HG03342 (cell line): ENCODE measurements around the gene ERMP1.
"Not testable (repeated sequence)": the region's sequence is repeated elsewhere in the genome, so short reads cannot be mapped to it uniquely, and the experiment has no call there.

Experiments used
- ATAC-seq: cut with Tn5 transposase; IDR thresholded peaks from one replicate; pipeline ENCODE4 v1.9.1; 2021; ENCODE audit warnings: mild to moderate bottlenecking, moderate library complexity; ENCODE audit not compliant: unreplicated experiment

The ERMP1 gene

DNA sequence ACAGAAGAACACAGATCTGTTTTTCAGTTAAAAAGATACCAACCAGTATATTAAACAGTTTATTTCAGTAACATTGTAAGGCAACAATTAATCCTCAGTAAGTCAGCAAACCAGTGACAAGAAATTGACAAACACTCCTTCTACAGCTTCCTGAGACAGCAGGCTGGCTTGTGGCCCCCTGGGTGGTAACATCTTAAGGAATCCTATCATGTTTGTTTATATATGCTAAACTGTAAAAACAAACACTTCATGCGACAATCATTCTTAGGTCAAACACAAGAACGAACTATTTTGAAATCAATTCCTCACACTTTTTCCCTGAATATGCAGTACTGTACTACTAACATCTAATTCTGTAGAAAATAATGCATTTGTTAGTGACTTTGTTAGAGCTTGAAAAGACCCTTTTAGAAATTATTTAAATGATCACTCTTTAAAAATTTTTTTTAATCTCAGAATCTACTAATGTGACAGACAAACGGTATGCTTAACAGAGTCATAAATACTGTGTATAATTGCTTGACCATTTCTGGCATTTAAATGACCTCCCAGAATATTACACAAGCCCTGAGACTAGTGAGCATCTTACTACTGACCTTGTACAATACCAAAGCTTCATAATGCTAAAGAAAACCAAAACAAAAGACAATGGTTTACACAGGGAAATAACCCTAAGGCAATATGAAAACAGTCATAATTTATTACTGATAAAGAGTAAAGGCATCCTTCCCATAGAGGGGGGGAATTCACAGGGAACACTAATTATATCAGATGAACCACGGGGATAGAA, 48.2 kb downstream of the ERMP1 start:
- no peak for ATAC-seq

DNA sequence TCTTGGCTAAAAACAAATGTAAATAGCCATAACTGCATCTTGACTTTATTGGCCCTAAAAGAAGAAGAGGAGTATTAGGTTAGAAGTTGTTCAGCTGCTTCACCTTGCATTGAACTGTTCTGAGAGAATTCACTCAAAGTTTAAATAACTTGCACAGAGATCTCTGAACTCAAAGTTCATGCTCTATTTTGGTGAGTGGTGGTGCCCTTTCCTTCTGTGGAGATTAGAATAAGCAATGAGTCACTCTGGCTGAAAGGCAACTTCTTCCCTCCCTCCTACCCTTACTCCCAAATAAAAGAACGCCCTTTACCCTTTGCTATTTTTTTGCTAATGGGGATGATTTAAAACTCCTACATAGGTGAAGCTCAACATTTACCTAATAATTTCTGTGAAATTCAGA, 48.9 kb downstream of the ERMP1 start:
- no peak for ATAC-seq

- not testable (repeated sequence) for ATAC-seq
Measured at GRCh38 chr9:5783420-5783819, 49.5 kb downstream of the ERMP1 start.

- not testable (repeated sequence) for ATAC-seq
Measured at GRCh38 chr9:5779705-5780218, 53.2 kb downstream of the ERMP1 start.

DNA sequence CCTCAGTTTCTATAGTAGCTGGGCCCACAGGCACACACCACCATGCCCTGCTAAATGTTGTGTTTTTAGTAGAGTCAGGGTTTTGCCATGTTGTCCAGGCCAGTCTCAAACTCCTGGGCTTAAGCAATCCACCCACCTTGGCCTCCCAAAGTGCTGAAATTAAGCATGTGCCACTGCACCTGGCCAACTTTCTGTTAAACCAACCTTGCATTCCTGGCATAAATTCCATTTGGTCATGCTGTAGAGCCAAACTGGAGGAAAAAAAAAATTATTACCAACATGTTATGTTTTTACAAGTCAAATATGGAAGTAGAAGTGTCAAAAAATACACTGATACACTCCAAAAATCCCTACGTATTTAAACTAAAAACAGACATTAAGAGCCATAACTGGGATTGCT, 54.1 kb downstream of the ERMP1 start:
- no peak for ATAC-seq

DNA sequence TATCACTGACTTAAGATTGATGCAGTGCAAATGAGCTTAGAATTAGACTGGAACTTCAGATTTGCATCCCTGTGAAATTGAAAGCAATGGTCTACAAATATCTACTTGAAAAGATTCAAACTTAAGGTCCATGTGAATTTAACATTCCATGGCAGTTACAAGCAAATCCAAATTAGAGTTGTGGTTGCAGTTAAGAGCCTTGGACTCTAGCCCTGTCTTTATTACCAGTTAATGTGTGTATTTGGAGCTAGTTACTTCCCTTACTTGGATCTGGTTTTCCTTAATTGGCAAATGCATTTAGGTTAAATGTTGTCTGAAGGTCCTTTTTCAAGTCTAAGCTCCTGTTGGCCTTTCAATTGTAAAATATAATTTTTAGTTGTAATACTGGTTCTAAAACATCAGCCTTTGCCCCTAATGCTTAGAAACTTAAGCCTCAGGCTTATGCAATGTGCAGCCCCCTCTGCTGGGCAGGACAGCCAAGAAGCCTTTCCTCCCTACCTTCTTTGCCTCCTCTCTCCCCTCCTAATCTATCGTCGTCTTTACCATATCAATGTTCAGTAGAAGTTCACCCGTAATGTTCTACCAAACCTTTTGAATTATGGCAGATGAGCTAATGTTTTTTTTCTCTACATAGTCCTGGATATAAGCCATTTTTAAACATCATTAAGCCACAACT, 59.5 kb downstream of the ERMP1 start:
- ATAC-seq = no peak

GRCh38 chr9:5767968-5768932, 64.7 kb downstream of the ERMP1 start:
- no peak for ATAC-seq

GRCh38 chr9:5764130-5764868, 68.6 kb downstream of the ERMP1 start:
- ATAC-seq = peak; percentile 87

DNA sequence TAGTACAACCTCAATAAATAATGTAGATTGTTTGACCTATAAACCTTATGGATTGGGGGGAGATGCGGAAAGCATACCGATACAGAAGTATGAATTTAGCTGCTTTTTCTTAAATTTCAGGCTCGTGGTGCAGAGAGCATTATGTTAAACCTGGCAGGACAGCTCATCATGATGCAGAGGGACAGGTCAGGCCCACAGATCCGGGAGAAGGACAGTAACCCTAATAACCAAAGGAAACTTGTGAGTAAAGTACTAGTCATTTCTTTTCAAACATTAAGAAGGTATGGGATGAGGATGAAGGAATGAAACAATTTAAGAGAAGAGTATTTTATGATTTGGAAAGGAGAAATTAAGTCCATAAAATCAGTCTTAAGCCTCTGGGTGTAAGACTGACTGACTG, 70.5 kb downstream of the ERMP1 start:
- no peak for ATAC-seq

- ATAC-seq = no peak
Measured at GRCh38 chr9:5760338-5760737, 72.6 kb downstream of the ERMP1 start.

GRCh38 chr9:5756633-5757032, 76.3 kb downstream of the ERMP1 start:
- no peak for ATAC-seq

DNA sequence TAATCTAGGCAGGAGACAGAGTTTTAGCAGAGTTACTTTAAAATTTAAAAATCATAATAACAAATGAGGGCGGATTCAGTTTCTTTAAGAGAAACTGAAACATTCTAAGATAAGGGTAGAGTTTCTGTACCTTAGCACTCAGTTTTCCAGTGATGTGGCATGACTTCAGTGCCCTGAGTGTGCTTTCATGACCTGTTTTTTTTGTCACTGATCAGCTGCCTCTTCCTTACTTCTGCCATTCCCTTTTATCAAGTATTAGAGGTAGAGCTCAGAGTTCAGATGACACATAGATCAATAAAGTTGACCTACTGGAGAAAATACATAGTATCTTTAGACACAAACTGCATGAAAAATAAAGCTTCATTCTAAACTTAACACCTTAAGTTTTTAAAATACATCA, 82.3 kb downstream of the ERMP1 start:
- no peak for ATAC-seq

DNA sequence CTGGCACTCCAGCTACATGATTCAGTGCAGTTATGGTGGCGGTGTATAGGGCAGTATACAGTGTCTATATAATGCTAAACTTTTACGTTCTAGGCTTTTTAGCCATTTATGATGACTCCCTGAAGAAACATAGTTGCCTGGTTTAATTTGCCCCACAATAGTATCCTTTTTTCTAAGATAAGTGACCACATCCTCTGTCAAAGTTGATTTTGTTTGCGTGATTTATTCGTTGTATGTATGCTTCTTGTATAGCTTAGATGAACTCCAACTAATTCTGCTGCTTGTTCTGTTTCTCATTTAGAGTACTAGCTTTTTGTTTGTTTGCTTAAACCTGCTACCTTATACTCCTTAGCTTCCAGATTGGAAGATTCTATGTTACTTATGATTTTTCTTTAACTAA, 83.6 kb downstream of the ERMP1 start:
- no peak for ATAC-seq

- no peak for ATAC-seq
Measured at GRCh38 chr9:5748438-5748837, 84.5 kb downstream of the ERMP1 start.

DNA sequence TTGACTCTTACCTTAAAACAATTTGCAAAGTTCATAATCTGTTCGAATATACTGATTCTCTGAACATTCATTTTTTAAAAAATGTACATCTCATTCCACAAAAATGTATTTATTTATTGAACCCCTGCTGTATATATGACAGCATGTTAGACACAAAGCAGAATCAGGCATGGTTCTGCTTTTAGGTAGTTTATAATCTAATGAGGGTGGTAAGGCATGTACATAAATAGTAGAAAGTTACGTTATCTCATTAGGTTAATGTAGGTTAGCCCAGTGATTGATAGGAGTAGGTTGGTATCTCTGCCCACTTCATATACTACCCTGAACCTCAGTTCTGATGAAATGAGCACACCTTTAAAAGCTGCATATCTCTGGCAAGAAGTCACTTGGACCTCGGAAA, 89.8 kb downstream of the ERMP1 start:
- ATAC-seq = no peak

GRCh38 chr9:5736563-5737346, 96.2 kb downstream of the ERMP1 start:
- no peak for ATAC-seq

DNA sequence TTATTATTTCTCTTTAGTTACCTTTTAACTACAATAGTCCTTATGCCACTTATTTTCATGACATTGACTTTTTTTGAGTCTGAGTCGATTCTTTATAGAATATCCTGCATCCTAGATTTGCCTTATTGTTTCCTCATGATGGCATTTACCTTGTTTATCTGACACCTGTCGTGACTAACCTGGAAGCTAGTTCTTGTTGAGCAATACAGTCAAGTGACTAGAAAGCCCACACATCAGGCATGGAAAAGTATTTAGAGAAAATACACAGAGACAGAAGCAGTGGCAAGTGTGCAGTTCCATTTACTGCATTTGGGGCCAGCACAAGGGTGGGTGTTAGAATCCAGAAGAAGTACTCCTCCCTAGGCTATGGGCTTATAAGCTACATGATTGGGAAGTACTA, 97.8 kb downstream of the ERMP1 start:
- ATAC-seq = no peak
